SJCRH30 (cell line): ENCODE results near the gene PSMB9. TPM values are rescaled to one million over a fixed set of nuclear protein-coding genes. Genes with fewer than 3 reads are reported as not detected.
A peak's percentile ranks its signal among the peaks of the same experiment; 100 is the strongest.

Experiments
- DNase-seq, 2 experiments: peaks; one replicate each; pipeline ENCODE4 v3.0.0-alpha.2; 2015 to 2020
- H3K27ac ChIP-seq: fragments of 250-450 bp; sonication (Bioruptor Pico); 2 replicates; pipeline ENCODE4 v1.5.1; 2020; ENCODE audit warnings: mild to moderate bottlenecking, moderate library complexity
- H3K27me3 ChIP-seq: fragments of 250-450 bp; sonication (Bioruptor Pico); 2 replicates; pipeline ENCODE4 v1.5.1; 2020; ENCODE audit warnings: mild to moderate bottlenecking, moderate library complexity
- H3K36me3 ChIP-seq: fragments of 250-450 bp; sonication (Bioruptor Pico); 2 replicates; pipeline ENCODE4 v1.5.1; 2020; ENCODE audit warnings: mild to moderate bottlenecking, moderate library complexity
- H3K4me1 ChIP-seq: fragments of 250-450 bp; sonication (Bioruptor Pico); 2 replicates; pipeline ENCODE4 v1.5.1; 2020; ENCODE audit warnings: mild to moderate bottlenecking, moderate library complexity
- H3K4me3 ChIP-seq: fragments of 250-450 bp; sonication (Bioruptor Pico); 2 replicates; pipeline ENCODE4 v1.5.1; 2020; ENCODE audit warnings: mild to moderate bottlenecking, moderate library complexity
- H3K9me3 ChIP-seq: fragments of 250-450 bp; sonication (Bioruptor Pico); replicated peaks from 2 replicates; pipeline ENCODE4 v1.5.1; 2020; ENCODE audit warnings: mild to moderate bottlenecking, moderate library complexity
- total RNA-seq: library from RNA; depleted of rRNA; stranded (reverse); fragments of >200 nt; shearing (Covaris generic); gene quantifications from 2 replicates; pipeline ENCODE4 v1.2.3, GENCODE V29; 2014

Gene PSMB9
- total RNA-seq, 1 experiment from 2014 or later, result 0.18 TPM

DNA sequence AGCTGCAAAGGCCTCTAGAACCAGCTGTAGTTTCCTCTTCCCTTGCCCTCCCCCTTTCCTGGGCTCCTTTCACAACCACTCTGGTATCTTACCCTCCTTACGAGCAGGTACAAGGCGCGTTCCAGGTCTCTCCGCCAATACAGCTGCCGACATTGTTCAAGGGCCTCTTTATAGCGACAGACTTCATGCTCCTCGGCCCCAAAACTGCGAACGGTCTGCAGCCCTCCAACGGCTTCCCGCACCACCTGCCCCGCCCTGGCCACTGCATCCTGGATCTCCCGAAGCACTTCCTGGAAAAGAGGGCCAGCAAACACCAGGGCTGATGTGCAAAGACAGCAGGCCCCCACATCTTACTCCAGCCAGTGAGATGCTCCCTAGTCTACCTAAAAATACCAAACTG is 21.5 kb upstream of the PSMB9 start:
- peaks cover 13% of the 10 kb centered on the region; the same call in 1 of the 2 replicates for H3K36me3 ChIP-seq
- no peak overlapping the region for H3K4me3 ChIP-seq
- H3K4me1 ChIP-seq, result no peaks in the 10 kb centered on the region
- H3K9me3 ChIP-seq, result no peaks in the 10 kb centered on the region
- DNase-seq, result no peak
- H3K27ac ChIP-seq, result no peak overlapping the region
- no peaks in the 10 kb centered on the region for H3K27me3 ChIP-seq

DNA sequence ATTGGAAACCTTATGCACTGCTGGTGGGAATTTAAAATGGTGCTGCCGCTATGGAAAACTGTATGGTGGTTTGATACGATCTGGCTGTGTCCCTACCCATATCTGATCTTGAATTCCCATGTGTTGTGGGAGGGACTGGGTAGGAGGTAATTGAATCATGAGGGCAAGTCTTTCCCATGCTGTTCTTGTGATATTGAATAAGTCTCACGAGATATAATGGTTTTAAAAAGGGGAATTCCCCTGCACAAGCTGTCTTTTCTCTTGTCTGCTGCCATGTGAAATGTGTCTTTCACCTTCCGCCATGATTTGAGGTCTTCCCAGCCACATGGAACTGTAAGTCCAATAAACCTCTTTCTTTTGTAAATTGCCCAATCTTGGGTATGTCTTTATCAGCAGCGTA is 20.3 kb upstream of the PSMB9 start:
- Histone ChIP-seq H3K4me1 (no peaks in the 10 kb centered on the region), H3K27ac (no peak overlapping the region), H3K4me3 (no peak overlapping the region), H3K36me3 (peaks cover 13% of the 10 kb centered on the region; the same call in 1 of the 2 replicates), H3K27me3 (no peaks in the 10 kb centered on the region), H3K9me3 (no peaks in the 10 kb centered on the region)
- DNase-seq, result no peak

DNA sequence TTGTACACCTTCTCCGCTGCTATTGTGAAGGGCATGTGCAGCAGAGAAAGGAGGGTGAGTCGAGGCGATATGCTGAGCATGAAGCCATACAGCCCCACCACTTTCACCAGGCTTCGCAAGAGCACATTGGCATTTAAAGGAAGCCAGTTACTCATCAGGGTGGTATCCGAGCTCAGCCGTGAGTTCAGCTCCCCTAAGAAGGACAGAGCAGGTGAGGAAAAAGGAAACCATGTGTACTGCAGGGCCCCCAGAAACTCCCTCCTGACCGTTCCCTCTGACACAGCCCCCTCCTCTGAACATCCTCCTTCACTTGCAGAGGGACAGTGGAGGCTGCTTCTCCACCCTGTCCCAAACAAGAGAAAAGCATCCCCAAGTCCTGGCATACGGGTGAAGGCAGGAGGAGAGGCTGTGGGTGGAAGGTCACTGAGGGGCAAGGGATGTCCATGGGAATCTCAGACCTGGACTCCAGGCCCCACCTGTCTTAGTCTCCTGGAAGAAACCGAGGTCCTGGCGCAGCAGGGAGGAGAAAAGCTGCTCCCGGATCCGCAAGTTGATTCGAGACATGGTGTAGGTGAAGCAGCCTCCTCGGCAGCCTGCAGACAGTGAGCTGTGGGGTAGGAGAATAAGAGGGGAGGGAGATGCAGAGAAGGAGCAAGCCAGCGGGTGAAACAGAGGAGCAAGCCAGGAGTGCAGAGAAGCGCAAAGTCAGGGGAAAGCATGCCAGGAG is 18.7 kb upstream of the PSMB9 start:
- Histone ChIP-seq H3K9me3 (no peaks in the 10 kb centered on the region), H3K27me3 (no peaks in the 10 kb centered on the region), H3K4me3 (no peak overlapping the region), H3K4me1 (no peaks in the 10 kb centered on the region), H3K27ac (no peak overlapping the region), H3K36me3 (0 out of 2 replicates have a peak, but pooled peaks cover 9% of the 10 kb centered on the region)
- DNase-seq, result no peak

DNA sequence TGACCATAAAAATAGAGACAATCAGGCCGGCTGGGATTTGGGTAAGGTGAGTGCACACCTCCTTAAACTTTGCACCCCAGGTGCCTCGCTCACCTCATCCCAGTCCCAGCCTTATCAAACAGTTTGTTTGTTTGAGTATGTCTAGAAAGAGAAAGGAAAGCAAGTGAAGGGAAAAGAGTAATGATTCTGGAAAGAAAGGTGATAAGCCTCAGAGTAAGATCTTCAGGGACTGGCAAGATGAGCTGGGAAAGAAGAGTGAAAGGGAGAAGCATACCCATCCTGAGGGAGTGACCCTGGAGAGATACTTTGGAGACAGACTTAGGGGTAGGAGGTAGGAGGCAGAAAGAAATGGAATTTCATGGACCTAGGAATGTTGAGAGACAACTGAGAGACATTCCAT is 17.1 kb upstream of the PSMB9 start:
- no peak overlapping the region for H3K27ac ChIP-seq
- H3K27me3 ChIP-seq, result peaks cover 7% of the 10 kb centered on the region; the same call in 1 of the 2 replicates
- no peak overlapping the region for H3K4me3 ChIP-seq
- H3K36me3 ChIP-seq, result 0 out of 2 replicates have a peak, but pooled peaks cover 8% of the 10 kb centered on the region
- DNase-seq, result no peak
- no peaks in the 10 kb centered on the region for H3K4me1 ChIP-seq
- no peaks in the 10 kb centered on the region for H3K9me3 ChIP-seq

DNA sequence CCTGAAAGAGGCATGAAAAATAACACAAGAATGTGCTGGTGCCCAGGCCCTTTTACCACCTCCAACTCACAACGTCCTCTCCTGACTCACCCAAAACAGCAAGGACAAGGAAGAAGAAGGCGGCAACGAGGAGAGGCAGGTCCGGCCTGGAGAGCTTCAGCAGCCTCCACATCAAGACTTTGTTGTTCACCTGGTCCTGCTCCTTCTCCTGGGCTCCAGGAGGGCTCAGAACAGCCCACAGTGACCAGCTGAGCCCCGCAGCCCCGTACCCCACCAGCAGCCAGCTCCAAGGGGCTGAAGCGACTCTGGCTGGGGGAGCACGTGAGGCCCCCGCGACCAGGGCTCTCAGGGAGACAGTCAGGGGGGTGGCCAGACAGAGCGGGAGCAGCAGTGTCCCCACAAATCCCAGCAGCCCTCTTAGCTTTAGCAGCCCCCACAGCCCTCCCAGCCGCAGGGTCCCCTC is 16.3 kb upstream of the PSMB9 start:
- H3K4me1 ChIP-seq, result no peaks in the 10 kb centered on the region
- H3K27me3 ChIP-seq, result peaks cover 13% of the 10 kb centered on the region
- H3K9me3 ChIP-seq, result no peaks in the 10 kb centered on the region
- no peak for DNase-seq
- peak overlapping the region; percentile 62 for H3K27ac ChIP-seq
- 0 out of 2 replicates have a peak, but pooled peaks cover 8% of the 10 kb centered on the region for H3K36me3 ChIP-seq
- peak overlapping the region; percentile 72 for H3K4me3 ChIP-seq

DNA sequence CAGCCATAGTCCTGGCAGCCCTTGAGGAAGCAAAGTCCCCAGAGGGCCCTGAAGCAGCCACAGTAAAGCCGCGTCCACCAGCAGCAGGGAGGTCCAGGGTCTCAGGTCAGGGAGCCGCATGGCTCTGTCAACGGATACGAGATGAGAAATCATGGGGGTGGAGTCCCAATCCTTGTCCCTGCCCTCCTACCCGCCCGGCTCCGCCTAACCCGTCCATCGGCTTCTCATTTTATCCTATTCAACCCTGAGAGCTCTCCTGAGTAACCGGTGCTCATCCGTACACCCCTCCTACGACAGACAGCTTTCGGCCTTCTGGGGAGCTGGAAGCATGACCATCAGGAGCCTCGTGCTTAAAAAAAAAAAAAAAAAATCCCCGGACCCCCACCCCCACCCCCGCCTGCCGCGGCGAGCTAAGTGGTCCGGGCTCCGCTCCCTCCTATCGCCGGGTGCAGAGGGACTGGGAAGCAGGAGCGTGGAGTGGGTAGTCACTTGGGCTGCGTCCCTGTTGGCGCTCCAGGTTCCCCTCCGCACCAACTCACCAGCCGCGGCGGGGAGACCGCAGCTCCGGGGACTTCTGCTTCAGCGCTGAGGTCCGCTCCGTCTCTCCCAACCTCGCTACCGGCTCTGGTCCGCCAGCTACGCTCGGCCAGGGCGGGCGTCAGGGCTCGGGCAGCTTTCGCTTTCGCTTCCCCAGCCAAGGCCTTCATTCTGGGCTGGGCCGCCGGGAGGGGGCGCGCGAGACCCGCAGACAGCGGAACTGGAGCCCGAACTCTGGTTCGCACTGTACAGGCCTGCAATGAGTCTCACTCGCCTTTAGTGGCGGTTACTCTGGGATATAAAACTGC is 15.7 kb upstream of the PSMB9 start, which contains the start of gene TAP2:
TAP2 (minus strand) TSS at position 626 of the 845 bp plus-strand sequence; CDS start at position 120, 506 bp downstream.
- Histone ChIP-seq H3K27ac (peak within 1 kb of the TSS; percentile 62), H3K4me3 (peak within 1 kb of the TSS; percentile 72), H3K4me1 (no peaks in the 10 kb centered on the region), H3K27me3 (peaks cover 19% of the 10 kb centered on the region), H3K9me3 (no peaks in the 10 kb centered on the region), H3K36me3 (0 out of 2 replicates have a peak, but pooled peaks cover 7% of the 10 kb centered on the region)
- peak; percentile 91 to 94 for DNase-seq

DNA sequence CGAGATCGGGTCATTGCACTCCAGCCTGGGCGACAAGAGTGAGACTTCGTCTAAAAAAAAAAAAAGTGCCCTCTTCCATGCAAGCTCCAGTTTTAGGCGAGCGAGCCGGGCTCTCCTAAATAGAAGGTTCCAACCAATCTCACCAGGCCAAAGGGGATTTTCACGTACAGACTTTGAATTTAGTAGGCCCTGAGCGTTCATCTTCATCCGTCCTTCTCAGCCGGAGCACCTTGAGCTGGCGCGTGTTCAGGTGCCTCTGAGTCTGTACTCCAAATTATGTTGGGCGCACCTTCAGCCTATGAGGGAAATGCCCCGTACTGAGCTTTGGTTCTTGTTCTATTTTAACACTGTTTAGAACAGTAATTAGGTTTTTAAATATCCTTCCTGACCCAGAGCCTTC is 14.6 kb upstream of the PSMB9 start:
- Histone ChIP-seq H3K4me3 (no peak overlapping the region), H3K27me3 (peaks cover 19% of the 10 kb centered on the region), H3K9me3 (no peaks in the 10 kb centered on the region), H3K36me3 (no peaks in the 10 kb centered on the region), H3K27ac (no peak overlapping the region), H3K4me1 (no peaks in the 10 kb centered on the region)
- no peak for DNase-seq

DNA sequence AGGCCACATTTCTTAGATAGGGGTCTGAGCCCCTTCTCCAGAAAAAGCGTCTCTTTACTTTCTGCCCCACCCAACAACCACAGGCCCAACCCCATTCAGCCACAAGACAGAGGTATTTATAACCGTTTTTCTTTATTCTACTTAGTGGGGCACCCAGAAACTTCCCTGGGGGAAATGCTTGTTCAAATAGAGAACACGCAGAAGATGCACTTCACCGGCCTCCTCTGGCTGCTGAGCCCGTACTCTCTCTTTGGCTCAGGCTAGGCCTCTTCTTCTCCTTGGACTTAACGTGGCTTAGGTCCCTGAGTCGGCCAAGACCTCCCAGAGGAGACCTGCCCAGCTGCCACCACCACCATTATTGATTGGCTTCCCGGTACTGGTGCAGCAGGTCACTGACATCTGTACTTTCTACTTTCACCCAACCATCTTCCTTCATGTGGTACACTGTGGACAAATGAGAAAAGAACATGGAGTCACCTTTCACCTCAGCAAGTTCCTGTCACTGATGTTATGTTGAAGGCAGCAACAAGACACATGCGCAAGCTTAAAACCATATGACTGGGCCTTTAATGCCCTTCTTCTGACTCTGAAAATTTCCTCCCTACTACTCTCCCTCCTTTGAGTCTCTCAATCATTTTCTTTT is 13.3 kb upstream of the PSMB9 start:
- no peaks in the 10 kb centered on the region for H3K36me3 ChIP-seq
- H3K4me3 ChIP-seq, result no peak overlapping the region
- H3K27me3 ChIP-seq, result peaks cover 22% of the 10 kb centered on the region
- no peaks in the 10 kb centered on the region for H3K9me3 ChIP-seq
- no peak overlapping the region for H3K27ac ChIP-seq
- H3K4me1 ChIP-seq, result no peaks in the 10 kb centered on the region
- DNase-seq, result no peak

DNA sequence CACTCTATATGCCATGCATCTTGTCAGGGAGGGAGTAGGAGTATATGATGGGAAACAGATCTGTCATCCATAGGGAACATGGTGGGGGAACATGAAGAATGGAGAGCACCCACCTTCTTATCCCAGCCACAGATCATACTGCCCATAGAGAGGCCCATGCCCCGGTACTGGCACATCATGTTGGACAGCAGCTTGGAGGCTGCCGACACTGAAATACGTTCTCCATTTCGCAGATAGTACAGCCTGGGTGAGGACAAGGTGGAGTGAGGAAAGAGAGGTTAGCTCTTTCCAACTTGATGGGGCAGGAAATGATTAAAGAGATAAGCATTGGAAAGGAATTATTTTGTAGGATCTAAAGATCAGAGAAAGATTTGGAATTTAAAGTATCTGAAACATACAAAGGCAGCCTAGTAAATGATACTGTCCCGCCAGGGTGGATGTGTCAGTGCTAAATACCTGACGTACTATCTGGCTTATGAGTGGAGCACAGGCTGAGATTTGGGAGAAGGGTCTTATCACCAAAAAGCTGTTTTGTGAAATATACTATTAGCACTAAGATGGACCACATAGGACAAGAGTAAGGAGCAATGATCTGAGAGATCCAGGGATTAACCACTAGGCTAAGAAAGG is 11.9 kb upstream of the PSMB9 start:
- Histone ChIP-seq H3K36me3 (no peaks in the 10 kb centered on the region), H3K27ac (no peak overlapping the region), H3K27me3 (peaks cover 22% of the 10 kb centered on the region), H3K4me1 (no peaks in the 10 kb centered on the region), H3K4me3 (no peak overlapping the region), H3K9me3 (no peaks in the 10 kb centered on the region)
- no peak for DNase-seq

DNA sequence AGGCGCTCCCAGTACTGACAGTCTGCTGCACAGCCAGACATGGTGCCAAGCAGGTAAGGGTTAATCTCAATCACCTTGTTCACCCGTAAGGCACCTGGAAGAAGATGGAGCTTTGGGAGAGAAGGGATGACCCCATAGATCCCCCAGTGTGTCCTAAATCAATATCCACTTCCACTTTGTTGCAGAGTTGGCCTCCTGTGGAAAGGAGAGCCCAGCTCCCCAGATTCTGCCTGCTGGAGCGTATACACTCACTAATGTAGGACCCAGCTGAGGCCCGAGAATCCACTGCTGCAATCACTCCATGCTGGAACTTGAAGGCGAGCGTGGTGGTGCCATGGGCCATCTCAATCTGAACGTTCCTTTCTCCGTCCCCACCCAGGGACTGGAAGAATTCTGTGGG is 11.3 kb upstream of the PSMB9 start:
- no peaks in the 10 kb centered on the region for H3K4me1 ChIP-seq

DNA sequence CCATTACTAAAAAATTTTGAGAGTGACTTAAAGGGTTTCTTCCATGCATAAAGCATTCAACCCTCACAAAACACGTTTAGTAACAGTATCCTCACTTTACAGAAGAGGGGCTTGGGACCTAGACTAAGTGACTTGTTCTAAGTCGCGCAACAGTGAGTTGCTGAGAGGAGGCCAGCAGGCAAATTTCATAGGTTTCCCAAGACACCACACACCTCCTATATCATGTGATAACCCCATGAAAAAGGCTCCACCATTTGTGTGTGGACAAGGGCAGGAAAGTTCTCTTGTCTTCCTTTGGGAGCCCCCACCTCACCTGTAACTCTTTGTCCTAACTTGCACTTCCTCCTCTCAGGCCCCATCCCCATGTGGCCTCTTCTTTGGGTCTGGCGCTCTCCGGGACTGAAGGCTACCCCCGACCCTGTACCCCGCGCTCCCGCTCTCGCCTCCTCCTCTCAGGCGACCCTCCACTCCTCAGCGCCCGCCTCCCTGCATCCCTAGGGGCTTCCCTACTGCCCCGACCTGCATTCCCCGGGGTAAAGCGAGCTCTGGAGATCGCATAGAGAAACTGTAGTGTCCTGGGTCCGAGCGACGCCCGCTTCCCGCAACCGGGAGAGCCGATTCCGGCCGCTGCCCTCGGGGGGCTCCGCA is 10.5 kb upstream of the PSMB9 start:
- peaks cover 22% of the 10 kb centered on the region for H3K27me3 ChIP-seq
- H3K4me3 ChIP-seq, result peak overlapping the region; percentile 28
- no peaks in the 10 kb centered on the region for H3K9me3 ChIP-seq
- H3K27ac ChIP-seq, result no peak overlapping the region
- H3K4me1 ChIP-seq, result no peaks in the 10 kb centered on the region
- no peaks in the 10 kb centered on the region for H3K36me3 ChIP-seq
- no peak for DNase-seq

More for the DNA sequence above, 11.3 kb upstream of the PSMB9 start:
- H3K27ac ChIP-seq, result no peak overlapping the region
- no peak overlapping the region for H3K4me3 ChIP-seq
- H3K9me3 ChIP-seq, result no peaks in the 10 kb centered on the region
- H3K36me3 ChIP-seq, result no peaks in the 10 kb centered on the region
- peaks cover 22% of the 10 kb centered on the region for H3K27me3 ChIP-seq
- no peak for DNase-seq

DNA sequence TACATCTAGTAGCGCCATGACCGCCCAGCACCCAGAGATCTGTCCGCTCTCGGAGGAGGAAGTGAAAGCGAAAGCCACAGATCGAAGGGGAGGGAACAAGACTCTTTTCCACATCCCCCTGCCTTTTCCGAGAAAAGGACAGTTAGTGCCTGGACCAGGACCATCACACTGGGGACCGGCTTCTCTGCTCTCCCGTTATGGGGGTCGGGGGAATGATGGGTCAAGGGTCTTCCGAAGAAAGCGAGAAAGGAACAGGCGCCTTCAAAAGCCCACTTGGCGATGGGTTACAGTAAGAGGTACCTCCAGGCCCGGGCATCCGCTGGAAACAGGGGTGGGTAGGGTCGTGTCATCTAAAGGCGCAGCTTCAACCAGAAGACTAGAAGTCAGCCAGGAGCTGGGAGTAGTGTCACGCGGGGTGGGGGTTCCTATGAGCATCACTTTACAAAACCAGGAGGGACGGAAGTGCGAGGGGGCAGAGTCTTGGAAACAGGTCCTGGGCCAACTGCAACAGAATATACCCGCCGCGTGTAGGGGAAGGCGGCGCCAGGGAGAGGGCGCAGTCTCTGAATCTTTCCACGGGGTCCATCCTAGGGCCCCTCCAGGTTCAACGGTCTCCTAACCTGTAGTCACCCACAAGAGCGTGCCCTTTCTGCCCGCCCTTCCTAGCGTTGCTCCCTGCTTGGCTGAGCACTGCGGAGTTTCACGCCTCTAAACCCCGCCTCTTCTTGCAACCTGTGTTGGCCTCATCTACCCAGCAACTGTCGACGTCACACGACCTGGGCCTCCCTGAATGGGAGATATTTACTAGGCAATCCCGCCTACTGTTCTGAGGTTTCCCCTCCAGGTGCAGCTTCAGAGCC is 9.8 kb upstream of the PSMB9 start, which contains the start of gene PSMB8:
PSMB8 (minus strand) TSS at position 69 of the 860 bp plus-strand sequence; CDS start at position 18, 51 bp downstream.
- Histone ChIP-seq H3K4me3 (peak within 1 kb of the TSS; percentile 28), H3K36me3 (no peaks in the 10 kb centered on the region), H3K27me3 (peaks cover 22% of the 10 kb centered on the region), H3K4me1 (no peaks in the 10 kb centered on the region), H3K9me3 (no peaks in the 10 kb centered on the region), H3K27ac (no peak within 1 kb of the TSS)
- DNase-seq, result peak; percentile 64 to 73

DNA sequence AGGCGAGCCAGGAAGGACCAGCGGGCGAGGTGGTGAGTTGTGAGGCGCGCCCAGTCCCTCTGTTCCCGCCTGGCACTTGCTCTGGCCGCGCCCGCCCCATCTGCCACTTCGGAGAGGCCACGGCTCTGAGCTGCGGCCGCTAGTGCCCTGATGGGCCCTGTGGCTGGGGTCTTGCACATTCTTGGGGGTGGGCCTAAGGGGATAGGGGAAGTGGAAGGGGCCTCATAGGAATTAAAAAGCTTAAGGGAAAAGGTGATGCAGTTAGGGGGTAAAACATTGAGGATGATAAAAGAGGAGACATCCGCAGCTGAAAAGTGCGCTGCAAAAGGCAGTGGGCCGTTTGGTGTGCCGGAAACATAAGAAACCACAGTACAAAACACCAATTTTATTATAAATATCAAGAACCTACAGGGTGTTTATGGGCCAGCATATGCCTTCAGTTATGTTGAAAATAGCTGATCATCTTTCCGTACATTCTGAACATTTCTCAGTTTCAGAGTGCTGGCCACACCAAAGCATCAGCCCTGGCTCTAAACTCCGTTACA is 9.1 kb upstream of the PSMB9 start:
- Histone ChIP-seq H3K27ac (no peak overlapping the region), H3K36me3 (no peaks in the 10 kb centered on the region), H3K4me1 (no peaks in the 10 kb centered on the region), H3K9me3 (no peaks in the 10 kb centered on the region), H3K27me3 (peaks cover 22% of the 10 kb centered on the region), H3K4me3 (no peak overlapping the region)
- DNase-seq, result no peak
